HepG2 (cell line): ENCODE data around the gene ARF6. TPM values are rescaled to one million over a fixed set of nuclear protein-coding genes. Genes with fewer than 3 reads are reported as not detected.

Experiments used
- CHD4 ChIP-seq: fragments of 200-600 bp; sonication (generic); IDR thresholded peaks from 2 replicates; pipeline ENCODE4 v1.7.0; 2017; ENCODE audit warnings: mild to moderate bottlenecking, low read length, borderline replicate concordance
- GATA4 ChIP-seq: sonication (generic); IDR thresholded peaks from 2 replicates; pipeline ENCODE4 v1.6.1; 2016; ENCODE audit warnings: antibody characterized with exemption, low read depth, borderline replicate concordance
- GLI4 ChIP-seq: sonication (generic); formaldehyde crosslinking; IDR thresholded peaks from 2 replicates; pipeline ENCODE4 v1.5.1; 2020; ENCODE audit warnings: missing genetic modification reagents, mild to moderate bottlenecking, moderate library complexity, borderline replicate concordance
- KDM5B ChIP-seq: sonication (generic); formaldehyde crosslinking; IDR thresholded peaks from 2 replicates; pipeline ENCODE4 v1.4.0; 2020; ENCODE audit warnings: missing genetic modification reagents, mild to moderate bottlenecking, borderline replicate concordance
- MLLT10 ChIP-seq: sonication (generic); formaldehyde crosslinking; IDR thresholded peaks from 2 replicates; pipeline ENCODE4 v1.4.0; 2020; ENCODE audit warnings: missing genetic modification reagents
- REL ChIP-seq: sonication (generic); formaldehyde crosslinking; conservative IDR thresholded peaks from 2 replicates; pipeline ENCODE4 v1.8.0; 2022; ENCODE audit warnings: mild to moderate bottlenecking, missing genetic modification reagents, moderate library complexity
- SIN3A ChIP-seq: IDR thresholded peaks from 2 replicates; pipeline ENCODE4 v1.6.1; 2011; ENCODE audit warnings: low read depth, mild to moderate bottlenecking, control low read depth, low read length, borderline replicate concordance
- ZNF367 ChIP-seq: sonication (generic); formaldehyde crosslinking; IDR thresholded peaks from 2 replicates; pipeline ENCODE4 v1.4.0; 2020; ENCODE audit warnings: missing genetic modification reagents, borderline replicate concordance
- ZNF557 ChIP-seq: sonication (generic); formaldehyde crosslinking; IDR thresholded peaks from 2 replicates; pipeline ENCODE4 v1.4.0; 2020; ENCODE audit warnings: missing genetic modification reagents
- ZNF616 ChIP-seq: sonication (generic); formaldehyde crosslinking; IDR thresholded peaks from 2 replicates; pipeline ENCODE4 v1.5.0; 2020; ENCODE audit warnings: low read depth, mild to moderate bottlenecking, missing genetic modification reagents
- polyA plus RNA-seq, 8 experiments: library from polyadenylated mRNA; depleted of rRNA in 3 of 8; stranded (reverse) in 7 of 8; unstranded in 1 of 8; fragments of >200 nt; fragmentation: Illumina TruSeq in 4 of 8; extraction: Trizol in 4 of 8; gene quantifications; 2 replicates each; pipeline versions ENCODE4 v1.2.1 to v1.2.3, GENCODE V29; 2011 to 2016; ENCODE audit warnings: low read depth in 4 of 8, missing spikeins in 1 of 8, mixed read lengths in 1 of 8; ENCODE audit not compliant: insufficient read depth in 1 of 8
- total RNA-seq, 5 experiments: library from RNA; depleted of rRNA; stranded (reverse); fragments of >200 nt; fragmentation: Illumina TruSeq; extraction: Trizol; gene quantifications; 2 replicates each; pipeline ENCODE4 v1.2.3, GENCODE V29; 2016; ENCODE audit warnings: low read depth in 1 of 5
- TF ChIP-seq, protein P1 (sequence below): sonication (generic); formaldehyde crosslinking; IDR thresholded peaks from 2 replicates; pipeline ENCODE4 v1.9.0; 2021; ENCODE audit warnings: missing genetic modification reagents, borderline replicate concordance
- TF ChIP-seq, protein P2 (sequence below): IDR thresholded peaks from 2 replicates; pipeline ENCODE4 v1.6.1; 2016; ENCODE audit warnings: mild to moderate bottlenecking
- TF ChIP-seq, protein P3 (sequence below): sonication (generic); formaldehyde crosslinking; IDR thresholded peaks from 2 replicates; pipeline ENCODE4 v1.5.0; 2020; ENCODE audit warnings: mild to moderate bottlenecking, missing genetic modification reagents
- TF ChIP-seq, protein P4 (sequence below): sonication (generic); formaldehyde crosslinking; conservative IDR thresholded peaks from 2 replicates; pipeline ENCODE4 v1.8.0; 2022; ENCODE audit warnings: mild to moderate bottlenecking, moderate library complexity, missing genetic modification reagents
- TF ChIP-seq, protein P5 (sequence below): sonication (generic); formaldehyde crosslinking; IDR thresholded peaks from 2 replicates; pipeline ENCODE4 v1.5.1; 2020; ENCODE audit warnings: missing genetic modification reagents, mild to moderate bottlenecking, borderline replicate concordance
- TF ChIP-seq, protein P6 (sequence below): sonication (generic); formaldehyde crosslinking; IDR thresholded peaks from 2 replicates; pipeline ENCODE4 v1.5.0; 2020; ENCODE audit warnings: missing genetic modification reagents

Gene ARF6
- total and polyA plus RNA-seq, 2 of the 13 experiments (the other 11 are each of a cell fraction or from before 2014, with no cell fraction given) = 12.7 to 31.9 TPM

DNA sequence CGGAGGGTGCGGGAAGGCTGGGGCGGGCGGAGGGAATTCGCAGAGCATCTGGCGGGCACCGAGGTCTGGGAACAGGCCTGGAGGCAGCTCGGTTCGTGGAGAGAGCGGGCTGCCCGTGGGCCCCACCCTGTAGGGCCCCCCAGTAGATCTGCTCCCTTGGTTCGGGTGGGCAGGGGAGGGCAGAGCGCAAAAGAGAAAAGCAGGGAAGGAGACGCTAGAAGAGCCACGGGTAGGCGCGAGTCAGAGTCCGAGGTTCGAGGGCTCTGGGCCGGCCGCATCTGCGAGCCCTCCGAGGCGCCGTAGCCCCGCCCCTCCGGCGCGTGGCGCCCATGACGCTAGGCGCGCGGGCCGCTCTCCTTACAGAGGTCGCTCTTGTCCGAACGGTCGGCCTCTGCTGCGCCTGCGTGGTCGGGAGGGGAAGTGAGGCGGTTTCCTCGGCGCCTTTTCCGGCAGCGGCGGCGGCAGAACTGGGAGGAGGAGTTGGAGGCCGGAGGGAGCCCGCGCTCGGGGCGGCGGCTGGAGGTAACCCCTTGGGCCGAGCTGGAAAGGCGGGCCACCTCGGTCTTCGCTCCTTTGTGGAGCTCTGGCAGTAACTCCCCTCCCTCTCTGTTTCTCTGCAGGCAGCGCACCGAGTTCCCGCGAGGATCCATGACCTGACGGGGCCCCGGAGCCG lies at the start of gene ARF6 (continued):
- TF ChIP-seq, protein P1, sequence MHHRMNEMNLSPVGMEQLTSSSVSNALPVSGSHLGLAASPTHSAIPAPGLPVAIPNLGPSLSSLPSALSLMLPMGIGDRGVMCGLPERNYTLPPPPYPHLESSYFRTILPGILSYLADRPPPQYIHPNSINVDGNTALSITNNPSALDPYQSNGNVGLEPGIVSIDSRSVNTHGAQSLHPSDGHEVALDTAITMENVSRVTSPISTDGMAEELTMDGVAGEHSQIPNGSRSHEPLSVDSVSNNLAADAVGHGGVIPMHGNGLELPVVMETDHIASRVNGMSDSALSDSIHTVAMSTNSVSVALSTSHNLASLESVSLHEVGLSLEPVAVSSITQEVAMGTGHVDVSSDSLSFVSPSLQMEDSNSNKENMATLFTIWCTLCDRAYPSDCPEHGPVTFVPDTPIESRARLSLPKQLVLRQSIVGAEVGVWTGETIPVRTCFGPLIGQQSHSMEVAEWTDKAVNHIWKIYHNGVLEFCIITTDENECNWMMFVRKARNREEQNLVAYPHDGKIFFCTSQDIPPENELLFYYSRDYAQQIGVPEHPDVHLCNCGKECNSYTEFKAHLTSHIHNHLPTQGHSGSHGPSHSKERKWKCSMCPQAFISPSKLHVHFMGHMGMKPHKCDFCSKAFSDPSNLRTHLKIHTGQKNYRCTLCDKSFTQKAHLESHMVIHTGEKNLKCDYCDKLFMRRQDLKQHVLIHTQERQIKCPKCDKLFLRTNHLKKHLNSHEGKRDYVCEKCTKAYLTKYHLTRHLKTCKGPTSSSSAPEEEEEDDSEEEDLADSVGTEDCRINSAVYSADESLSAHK = no peak
- TF ChIP-seq, protein P2, sequence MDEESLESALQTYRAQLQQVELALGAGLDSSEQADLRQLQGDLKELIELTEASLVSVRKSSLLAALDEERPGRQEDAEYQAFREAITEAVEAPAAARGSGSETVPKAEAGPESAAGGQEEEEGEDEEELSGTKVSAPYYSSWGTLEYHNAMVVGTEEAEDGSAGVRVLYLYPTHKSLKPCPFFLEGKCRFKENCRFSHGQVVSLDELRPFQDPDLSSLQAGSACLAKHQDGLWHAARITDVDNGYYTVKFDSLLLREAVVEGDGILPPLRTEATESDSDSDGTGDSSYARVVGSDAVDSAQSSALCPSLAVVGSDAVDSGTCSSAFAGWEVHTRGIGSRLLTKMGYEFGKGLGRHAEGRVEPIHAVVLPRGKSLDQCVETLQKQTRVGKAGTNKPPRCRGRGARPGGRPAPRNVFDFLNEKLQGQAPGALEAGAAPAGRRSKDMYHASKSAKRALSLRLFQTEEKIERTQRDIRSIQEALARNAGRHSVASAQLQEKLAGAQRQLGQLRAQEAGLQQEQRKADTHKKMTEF (CRISPR knock-in tag) = peak; percentile 93
- TF ChIP-seq MLLT10 (CRISPR knock-in tag) (no peak), GATA4 (peak; percentile 76), ZNF367 (no peak), CHD4 (no peak), REL (CRISPR knock-in tag) (peak; percentile 85; the same call in 1 of the 2 replicates), KDM5B (CRISPR knock-in tag) (peak; percentile 89), ZNF616 (CRISPR knock-in tag) (peak; percentile 51; the same call in 1 of the 2 replicates), SIN3A (peak; percentile 61; the same call in 1 of the 2 replicates), GLI4 (CRISPR knock-in tag) (peak; percentile 44; the same call in 1 of the 2 replicates), ZNF557 (CRISPR knock-in tag) (no peak)
- TF ChIP-seq, protein P3, sequence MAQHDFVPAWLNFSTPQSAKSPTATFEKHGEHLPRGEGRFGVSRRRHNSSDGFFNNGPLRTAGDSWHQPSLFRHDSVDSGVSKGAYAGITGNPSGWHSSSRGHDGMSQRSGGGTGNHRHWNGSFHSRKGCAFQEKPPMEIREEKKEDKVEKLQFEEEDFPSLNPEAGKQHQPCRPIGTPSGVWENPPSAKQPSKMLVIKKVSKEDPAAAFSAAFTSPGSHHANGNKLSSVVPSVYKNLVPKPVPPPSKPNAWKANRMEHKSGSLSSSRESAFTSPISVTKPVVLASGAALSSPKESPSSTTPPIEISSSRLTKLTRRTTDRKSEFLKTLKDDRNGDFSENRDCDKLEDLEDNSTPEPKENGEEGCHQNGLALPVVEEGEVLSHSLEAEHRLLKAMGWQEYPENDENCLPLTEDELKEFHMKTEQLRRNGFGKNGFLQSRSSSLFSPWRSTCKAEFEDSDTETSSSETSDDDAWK = no peak
- TF ChIP-seq, protein P4, sequence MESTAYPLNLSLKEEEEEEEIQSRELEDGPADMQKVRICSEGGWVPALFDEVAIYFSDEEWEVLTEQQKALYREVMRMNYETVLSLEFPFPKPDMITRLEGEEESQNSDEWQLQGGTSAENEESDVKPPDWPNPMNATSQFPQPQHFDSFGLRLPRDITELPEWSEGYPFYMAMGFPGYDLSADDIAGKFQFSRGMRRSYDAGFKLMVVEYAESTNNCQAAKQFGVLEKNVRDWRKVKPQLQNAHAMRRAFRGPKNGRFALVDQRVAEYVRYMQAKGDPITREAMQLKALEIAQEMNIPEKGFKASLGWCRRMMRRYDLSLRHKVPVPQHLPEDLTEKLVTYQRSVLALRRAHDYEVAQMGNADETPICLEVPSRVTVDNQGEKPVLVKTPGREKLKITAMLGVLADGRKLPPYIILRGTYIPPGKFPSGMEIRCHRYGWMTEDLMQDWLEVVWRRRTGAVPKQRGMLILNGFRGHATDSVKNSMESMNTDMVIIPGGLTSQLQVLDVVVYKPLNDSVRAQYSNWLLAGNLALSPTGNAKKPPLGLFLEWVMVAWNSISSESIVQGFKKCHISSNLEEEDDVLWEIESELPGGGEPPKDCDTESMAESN (CRISPR knock-in tag) = peak; percentile 32
- TF ChIP-seq, protein P5, sequence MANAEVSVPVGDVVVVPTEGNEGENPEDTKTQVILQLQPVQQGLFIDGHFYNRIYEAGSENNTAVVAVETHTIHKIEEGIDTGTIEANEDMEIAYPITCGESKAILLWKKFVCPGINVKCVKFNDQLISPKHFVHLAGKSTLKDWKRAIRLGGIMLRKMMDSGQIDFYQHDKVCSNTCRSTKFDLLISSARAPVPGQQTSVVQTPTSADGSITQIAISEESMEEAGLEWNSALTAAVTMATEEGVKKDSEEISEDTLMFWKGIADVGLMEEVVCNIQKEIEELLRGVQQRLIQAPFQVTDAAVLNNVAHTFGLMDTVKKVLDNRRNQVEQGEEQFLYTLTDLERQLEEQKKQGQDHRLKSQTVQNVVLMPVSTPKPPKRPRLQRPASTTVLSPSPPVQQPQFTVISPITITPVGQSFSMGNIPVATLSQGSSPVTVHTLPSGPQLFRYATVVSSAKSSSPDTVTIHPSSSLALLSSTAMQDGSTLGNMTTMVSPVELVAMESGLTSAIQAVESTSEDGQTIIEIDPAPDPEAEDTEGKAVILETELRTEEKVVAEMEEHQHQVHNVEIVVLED (CRISPR knock-in tag) = peak; percentile 93
- TF ChIP-seq, protein P6, sequence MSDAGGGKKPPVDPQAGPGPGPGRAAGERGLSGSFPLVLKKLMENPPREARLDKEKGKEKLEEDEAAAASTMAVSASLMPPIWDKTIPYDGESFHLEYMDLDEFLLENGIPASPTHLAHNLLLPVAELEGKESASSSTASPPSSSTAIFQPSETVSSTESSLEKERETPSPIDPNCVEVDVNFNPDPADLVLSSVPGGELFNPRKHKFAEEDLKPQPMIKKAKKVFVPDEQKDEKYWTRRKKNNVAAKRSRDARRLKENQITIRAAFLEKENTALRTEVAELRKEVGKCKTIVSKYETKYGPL (CRISPR knock-in tag) = 0 out of 2 replicates have a peak, but pooled peaks have one; percentile 15
